Measurements from ENCODE around the gene ABLIM3.
"Not testable (repeated sequence)": the region's sequence is repeated elsewhere in the genome, so short reads cannot be mapped to it uniquely, and the experiment has no call there.

Gene ABLIM3

GRCh38 chr5:149177911-149178565, 36.7 kb downstream of the ABLIM3 start:
- in situ Hi-C loops (cut with MboI; ENCODE audit: low sequenced_read_pairs) = no loop called here

DNA sequence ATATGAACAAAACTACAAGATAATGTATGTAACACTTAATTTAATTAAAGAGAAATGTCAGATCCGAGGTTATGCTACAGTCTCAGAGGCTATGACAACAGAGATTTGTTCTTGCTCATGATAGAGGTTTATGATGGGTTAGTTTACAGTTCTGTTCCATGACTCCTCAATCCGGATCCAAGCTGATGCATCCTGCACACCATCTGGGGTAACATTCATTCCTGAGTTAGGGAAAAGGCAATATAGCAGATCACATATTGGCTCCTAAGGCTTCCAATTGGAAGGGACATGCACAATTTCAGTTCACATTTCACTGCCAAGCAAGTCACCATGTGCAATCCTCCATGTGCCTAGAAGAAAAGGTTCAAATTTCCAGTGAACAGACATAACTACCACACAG, 40.4 kb downstream of the ABLIM3 start:
- in situ Hi-C loops (cut with MboI; ENCODE audit: low sequenced_read_pairs) = no loop called here

- in situ Hi-C loops (cut with MboI; ENCODE audit: low sequenced_read_pairs) = no loop called here
Observed at GRCh38 chr5:149182241-149182640, 40.9 kb downstream of the ABLIM3 start.

GRCh38 chr5:149185067-149185466, 43.8 kb downstream of the ABLIM3 start:
- in situ Hi-C loops (cut with MboI; ENCODE audit: low sequenced_read_pairs) = no loop called here

DNA sequence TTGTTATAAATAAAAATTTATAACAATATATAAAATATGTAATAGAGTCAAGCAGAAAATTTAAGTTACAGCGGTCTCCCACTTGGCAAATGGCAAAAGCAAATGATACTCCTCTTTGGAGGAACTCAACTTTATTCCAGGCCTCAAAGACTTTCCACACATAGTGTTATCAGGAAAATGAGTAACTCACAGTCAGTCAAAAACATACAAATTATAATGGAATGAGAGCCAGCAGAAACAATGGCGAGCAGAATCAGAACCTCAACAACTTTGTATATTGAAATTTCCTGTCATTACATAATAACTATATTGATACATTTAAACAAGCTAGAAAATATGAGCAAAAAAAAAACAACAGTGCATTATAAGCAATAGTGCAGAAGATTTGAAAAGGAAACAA, 45.2 kb downstream of the ABLIM3 start:
- in situ Hi-C loops (cut with MboI; ENCODE audit: low sequenced_read_pairs) = no loop called here

GRCh38 chr5:149187617-149188016, 46.3 kb downstream of the ABLIM3 start:
- in situ Hi-C loops (cut with MboI; ENCODE audit: low sequenced_read_pairs) = not testable (repeated sequence)

- in situ Hi-C loops (cut with MboI; ENCODE audit: low sequenced_read_pairs) = no loop called here
Observed at GRCh38 chr5:149188383-149188782, 47.1 kb downstream of the ABLIM3 start.

DNA sequence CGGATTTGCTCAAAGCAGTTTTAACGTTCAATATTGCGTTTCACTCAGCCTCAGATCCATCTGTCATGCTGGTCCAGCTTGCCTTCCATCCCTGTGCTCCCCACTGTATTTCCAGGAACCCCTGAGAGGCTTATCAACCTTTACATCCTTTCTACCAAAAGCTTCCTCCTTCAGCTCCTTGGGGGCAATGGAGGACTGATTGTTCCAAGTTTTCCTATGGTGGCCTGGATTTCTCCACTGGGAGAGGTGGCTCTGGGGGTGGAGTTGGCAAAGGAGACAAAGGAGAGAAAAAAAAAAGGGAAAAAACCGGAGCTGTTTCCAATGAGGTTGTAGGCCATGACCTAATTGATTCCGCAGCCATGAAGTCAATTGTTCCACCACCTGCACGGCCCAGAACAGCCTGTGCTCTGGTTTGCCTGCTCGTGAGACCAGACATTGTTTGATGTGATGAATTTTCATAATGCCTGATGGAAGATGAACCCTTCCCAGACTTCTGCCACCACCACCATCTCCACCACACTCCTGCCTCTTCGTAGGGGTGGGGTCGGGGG, 54.1 kb downstream of the ABLIM3 start:
- in situ Hi-C loops (cut with MboI; ENCODE audit: low sequenced_read_pairs) = no loop called here

GRCh38 chr5:149195962-149196361, 54.7 kb downstream of the ABLIM3 start:
- in situ Hi-C loops (cut with MboI; ENCODE audit: low sequenced_read_pairs) = no loop called here

DNA sequence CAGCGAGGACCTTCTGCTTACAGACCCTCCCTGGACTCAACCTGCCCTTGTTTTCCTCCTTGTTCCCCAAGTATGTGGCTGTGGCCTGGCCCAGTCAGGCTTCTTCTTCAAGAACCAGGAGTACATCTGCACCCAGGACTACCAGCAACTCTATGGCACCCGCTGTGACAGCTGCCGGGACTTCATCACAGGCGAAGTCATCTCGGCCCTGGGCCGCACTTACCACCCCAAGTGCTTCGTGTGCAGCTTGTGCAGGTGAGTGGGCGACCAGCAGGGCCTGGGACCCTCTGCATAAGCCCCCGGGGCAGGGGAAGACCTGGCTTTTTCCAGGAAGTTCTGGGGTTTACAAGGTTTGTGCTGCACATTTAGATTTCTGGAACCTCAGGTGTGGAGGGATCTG, 56.9 kb downstream of the ABLIM3 start:
- in situ Hi-C loops (cut with MboI; ENCODE audit: low sequenced_read_pairs) = no loop called here

DNA sequence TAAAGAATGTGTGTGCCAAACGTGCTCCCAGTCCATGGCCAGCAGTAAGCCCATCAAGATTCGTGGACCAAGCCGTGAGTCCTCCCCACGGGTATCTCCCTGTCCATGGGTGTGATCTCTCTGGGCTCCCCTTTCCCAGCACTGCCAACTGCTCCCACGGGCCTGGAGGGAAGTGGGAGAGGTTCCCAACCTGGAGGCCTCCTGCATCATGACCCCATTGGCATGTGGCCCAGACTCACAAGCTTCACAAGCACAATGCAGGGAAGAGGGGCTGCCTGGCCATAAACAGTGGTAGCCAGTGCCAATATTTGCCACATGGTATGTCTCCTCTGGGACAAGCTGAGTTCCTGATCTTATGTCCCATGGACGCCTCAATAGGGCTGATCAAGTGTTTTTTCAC, 59.1 kb downstream of the ABLIM3 start:
- in situ Hi-C loops (cut with MboI; ENCODE audit: low sequenced_read_pairs) = no loop called here

GRCh38 chr5:149201121-149201637, 59.9 kb downstream of the ABLIM3 start:
- in situ Hi-C loops (cut with MboI; ENCODE audit: low sequenced_read_pairs) = no loop called here

GRCh38 chr5:149202910-149203451, 61.7 kb downstream of the ABLIM3 start:
- in situ Hi-C loops (cut with MboI; ENCODE audit: low sequenced_read_pairs) = no loop called here

GRCh38 chr5:149203921-149204441, 62.7 kb downstream of the ABLIM3 start:
- in situ Hi-C loops (cut with MboI; ENCODE audit: low sequenced_read_pairs) = no loop called here

- in situ Hi-C loops (cut with MboI; ENCODE audit: low sequenced_read_pairs) = no loop called here
Observed at GRCh38 chr5:149205625-149206523, 64.6 kb downstream of the ABLIM3 start.

DNA sequence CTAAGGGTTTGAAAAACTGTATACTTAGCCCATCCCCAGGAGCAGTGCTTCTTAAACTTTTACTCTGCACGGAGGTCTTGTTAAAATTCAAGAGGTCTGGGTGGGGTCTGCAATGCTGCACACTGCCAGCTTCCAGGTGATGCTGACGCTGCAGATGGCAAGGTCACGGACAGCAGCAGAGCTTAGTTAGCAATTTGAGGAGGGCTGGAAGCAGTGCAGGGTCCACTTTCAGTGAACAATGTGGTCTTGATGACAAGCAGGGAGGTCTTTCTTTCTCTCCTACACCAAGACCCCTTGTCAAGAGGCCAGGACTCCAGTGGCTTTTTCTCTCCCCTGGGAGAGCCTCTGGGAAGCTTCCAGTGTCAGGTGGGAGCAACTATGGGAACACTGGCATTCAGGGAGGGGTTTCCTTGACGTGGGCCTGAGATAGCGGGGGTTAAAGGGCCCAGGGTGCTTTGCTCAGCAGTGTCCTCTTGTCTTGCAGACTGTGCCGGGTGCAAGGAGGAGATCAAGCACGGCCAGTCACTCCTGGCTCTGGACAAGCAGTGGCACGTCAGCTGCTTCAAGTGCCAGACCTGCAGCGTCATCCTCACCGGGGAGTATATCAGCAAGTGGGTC, 65.3 kb downstream of the ABLIM3 start:
- in situ Hi-C loops (cut with MboI; ENCODE audit: low sequenced_read_pairs) = no loop called here

GRCh38 chr5:149207831-149208230, 66.5 kb downstream of the ABLIM3 start:
- in situ Hi-C loops (cut with MboI; ENCODE audit: low sequenced_read_pairs) = no loop called here

DNA sequence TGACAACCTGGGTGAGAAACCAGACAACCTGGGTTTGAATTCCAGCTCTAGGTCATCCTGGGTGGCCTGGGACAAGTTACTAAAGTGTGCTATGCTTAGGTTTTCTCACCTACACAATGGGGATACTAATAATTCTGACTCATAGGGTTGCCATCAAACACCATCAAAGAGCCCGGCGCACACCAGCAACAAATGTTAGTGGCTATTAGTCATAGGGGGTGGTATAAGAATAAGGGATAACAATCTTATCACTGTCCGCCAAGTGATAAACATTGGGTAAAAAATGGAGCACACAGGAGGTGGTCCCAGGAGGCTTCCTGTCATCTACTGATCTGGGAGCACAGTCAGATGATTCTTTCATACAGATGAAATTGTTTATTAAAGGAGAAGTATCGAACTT, 68.9 kb downstream of the ABLIM3 start:
- in situ Hi-C loops (cut with MboI; ENCODE audit: low sequenced_read_pairs) = no loop called here

GRCh38 chr5:149210968-149211490, 69.7 kb downstream of the ABLIM3 start:
- in situ Hi-C loops (cut with MboI; ENCODE audit: low sequenced_read_pairs) = no loop called here

DNA sequence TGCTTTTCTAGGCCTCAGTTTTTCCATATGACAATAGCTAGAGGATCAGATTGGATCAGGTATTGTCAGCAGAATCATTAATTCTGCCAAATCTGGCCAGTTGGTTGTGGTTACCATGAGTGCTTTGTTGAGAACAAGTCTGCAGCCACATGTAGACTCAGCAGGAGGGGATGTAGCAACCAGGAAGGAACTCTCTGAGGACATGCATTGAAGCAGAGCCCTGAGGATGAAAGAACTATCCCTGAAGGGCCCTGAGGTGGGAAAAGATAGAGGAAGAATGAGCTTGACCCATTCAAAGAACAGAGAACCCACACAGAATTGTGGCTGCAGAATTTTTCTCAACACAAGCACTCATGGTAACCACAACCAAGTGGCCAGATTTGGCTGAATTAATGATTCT, 70.3 kb downstream of the ABLIM3 start:
- in situ Hi-C loops (cut with MboI; ENCODE audit: low sequenced_read_pairs) = no loop called here

Data from HL-60/S4 treated with phorbol 12-myristate 13-acetate at 8.2 ng/mL for 4 days and 3 days (cell line).